Measurements from ENCODE around the gene RIPOR3.
"Not testable (repeated sequence)": the region's sequence is repeated elsewhere in the genome, so short reads cannot be mapped to it uniquely, and the experiment has no call there.

Gene RIPOR3

DNA sequence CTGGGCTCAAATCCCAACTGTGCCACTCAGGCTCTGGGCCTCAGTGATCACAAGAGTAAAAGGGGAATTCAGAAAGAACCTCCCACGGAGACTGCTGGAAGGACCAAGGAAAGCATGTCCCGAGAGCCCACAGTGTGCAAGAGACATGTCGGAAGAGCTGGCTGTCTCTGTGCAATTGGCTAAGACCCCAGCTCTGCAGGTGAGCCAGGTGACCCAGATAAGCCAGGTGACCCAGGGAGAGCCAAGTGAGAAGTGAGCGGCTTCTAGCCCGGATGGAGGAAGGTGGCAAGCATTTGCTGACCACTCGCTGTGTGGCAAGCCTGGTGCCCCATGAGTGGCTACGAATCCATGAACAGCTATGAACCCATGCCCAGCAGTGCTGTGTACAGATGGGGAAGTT lies 59.1 kb downstream of the RIPOR3 start:
- DNase-seq (ENCODE audit: low read depth, low spot score): no peak

DNA sequence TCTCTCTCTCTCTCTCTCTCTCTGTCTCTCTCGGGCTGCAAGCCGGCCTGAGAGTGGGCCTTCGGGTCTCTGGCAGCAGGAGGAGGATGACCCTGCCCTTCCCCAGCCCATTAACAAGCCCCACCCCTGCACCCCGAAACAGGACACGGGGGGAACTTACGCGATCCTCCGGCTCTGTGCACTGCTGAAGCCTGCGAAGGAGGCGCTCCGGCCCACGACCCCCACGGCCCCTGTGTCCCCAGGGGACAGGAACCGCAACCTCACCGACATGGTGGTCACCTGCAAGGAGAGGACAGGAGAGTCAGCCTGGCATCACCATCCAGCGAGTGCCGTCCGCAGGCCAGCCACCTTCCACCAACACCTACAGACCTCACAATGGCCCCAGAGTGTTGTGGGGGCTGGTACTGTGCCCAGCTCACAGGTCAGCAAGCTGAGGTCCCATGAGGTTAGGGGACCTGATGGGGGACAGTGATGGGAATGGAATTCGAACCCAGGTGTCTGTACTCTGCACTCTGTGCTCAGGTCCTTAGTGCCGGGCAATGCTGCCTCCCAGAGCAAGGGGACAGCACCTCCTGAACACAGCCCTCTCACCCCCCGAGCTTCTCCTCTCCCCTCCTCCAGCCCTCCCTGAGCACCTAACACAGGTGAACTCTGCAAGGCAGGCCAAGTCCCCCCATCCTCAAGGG lies 60.6 kb downstream of the RIPOR3 start:
- no peak for DNase-seq (ENCODE audit: low read depth, low spot score)

DNA sequence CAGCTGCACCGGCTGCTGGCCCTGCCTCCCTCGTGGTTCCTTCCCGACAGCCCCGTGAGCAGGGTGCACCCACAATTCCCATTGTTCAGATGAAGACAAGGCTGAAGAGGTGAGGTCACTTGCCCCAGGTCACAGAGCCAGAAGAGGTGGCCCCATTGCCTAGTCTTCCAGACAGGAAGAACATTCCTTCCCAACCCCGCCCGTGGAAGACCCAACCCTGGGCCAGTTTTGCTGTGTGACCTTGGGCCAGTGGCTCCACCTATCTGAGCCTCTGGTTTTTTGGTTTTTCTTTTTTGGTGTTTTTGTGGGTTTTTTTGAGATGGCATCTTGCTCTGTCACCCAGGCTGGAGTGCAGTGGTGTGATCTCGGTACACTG lies 61.7 kb downstream of the RIPOR3 start:
- DNase-seq (ENCODE audit: low read depth, low spot score): no peak

- DNase-seq (ENCODE audit: low read depth, low spot score): no peak
Measured at GRCh38 chr20:50628853-50629669, 62.3 kb downstream of the RIPOR3 start.

- DNase-seq (ENCODE audit: low read depth, low spot score): no peak
Measured at GRCh38 chr20:50628332-50628731, 63.0 kb downstream of the RIPOR3 start.

DNA sequence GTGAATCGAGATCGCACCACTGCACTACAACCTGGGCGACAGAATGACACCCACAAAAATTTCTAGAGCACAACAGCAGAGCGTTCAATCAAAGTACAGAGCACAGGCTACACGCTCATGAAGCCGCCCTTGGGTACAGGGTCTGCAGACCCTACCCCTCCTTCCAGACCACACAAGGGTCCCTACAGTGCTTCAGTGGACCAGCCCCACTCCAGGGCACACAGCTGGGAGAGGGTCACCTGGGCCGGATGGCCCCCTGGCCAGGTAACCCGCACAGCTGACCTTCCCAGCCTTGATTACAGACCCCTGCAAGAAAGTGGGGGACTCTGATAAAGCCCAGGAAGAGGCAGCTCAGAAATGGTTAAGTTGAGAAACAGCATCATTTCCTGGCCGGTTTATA lies 63.6 kb downstream of the RIPOR3 start:
- DNase-seq (ENCODE audit: low read depth, low spot score): no peak

DNA sequence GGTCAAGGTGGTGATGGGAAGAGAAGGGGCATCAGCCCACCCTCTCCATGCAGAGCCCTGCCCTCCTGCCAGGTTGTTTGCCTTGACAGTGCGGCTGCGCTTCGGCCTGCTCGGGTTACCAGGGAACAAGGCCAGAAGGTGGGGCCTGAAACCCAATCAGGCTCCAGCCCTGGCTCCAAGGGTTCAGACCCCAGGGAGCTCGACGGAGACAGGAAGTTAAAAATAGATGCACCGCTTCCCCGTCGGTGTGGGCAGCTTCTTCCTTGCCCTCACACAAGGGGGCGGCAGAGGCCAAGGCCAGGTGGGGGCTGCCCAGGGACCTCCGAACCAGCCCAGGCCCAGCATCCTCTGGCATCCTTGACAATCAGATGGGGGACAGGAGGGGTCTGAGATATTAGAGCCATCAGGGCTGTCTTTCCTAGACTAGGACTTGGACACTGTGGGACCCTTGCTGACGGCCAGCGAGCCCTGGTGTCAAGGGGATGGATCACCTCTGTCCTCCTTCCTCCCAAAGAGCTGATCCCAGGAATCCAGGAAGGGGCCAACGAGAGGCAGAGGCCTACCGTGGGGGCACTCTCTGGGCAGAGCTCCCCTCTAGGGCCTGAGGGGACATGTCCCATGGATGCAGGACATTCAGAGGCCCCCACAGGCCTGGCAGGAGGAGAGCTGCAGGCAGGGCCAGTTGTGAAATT lies 65.2 kb downstream of the RIPOR3 start:
- no peak for DNase-seq (ENCODE audit: low read depth, low spot score)

GRCh38 chr20:50624351-50625016 lies 66.9 kb downstream of the RIPOR3 start:
- DNase-seq (ENCODE audit: low read depth, low spot score): no peak

DNA sequence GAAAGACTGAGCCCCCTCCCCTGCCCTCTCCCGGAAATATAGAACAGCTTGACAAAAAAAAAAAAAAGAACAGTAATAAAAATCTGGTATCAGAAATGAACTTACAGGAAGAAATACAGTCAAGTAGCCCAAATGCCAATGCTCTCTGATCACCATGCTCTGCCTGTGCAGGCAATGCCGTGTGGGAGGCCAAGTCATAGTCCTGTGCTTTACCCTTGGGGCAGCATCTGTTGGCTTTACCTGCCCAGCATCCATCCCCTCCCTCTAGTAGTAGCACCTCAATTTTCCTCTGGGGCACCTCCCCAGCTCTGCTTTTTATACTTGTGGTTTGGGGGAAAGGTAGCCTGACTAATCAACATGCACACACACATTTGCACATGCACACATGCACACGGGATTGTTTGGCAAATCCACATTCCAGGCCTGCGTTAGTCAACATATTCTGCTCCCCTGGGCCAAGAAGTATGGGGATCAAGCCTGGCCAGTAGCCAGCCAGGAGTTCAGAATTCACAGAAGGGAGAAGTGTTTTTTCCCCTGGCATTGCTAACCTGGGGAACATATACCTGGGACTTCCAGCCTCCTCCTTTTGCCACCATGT lies 70.2 kb downstream of the RIPOR3 start:
- no peak for DNase-seq (ENCODE audit: low read depth, low spot score)

DNA sequence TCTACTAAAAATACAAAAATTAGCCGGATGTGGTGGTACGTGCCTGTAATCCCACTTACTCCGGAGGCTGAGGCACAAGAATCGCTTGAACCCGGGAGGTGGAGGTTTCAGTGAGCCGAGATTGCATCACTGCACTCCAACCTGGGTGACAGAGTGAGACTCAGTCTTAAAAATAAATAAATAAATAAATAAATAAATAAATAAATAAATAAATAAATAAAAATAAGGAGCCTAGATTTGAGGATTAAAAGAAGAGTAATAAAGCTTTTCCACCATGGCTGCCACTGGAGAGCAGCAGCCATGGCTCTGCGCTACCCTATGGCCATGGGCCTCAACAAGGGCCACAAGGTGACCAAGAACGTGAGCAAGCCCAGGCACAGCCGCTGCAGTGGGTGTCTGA lies 70.9 kb downstream of the RIPOR3 start:
- DNase-seq (ENCODE audit: low read depth, low spot score): not testable (repeated sequence)

- no peak for DNase-seq (ENCODE audit: low read depth, low spot score)
Measured at GRCh38 chr20:50618537-50618936, 72.8 kb downstream of the RIPOR3 start.

GRCh38 chr20:50617022-50617421 lies 74.3 kb downstream of the RIPOR3 start:
- no peak for DNase-seq (ENCODE audit: low read depth, low spot score)

DNA sequence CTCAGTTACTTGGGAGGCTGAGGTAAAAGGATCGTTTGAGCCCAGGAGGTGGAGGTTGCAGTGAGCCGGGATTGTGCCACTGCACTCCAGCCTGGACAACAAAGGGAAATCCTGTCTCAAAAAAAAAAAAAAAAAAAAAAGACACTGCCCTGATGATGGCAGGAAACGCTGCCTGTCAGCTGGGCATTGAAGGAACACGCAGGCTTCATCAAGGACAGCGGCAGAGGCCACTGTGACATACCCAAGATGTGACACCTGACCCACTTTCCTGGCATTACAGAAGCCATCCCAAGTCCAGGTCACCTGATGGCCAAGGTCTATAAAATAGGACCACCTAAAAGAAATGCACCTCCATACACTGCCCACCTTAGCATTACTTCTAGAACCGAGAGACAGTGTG lies 75.9 kb downstream of the RIPOR3 start:
- DNase-seq (ENCODE audit: low read depth, low spot score): no peak

DNA sequence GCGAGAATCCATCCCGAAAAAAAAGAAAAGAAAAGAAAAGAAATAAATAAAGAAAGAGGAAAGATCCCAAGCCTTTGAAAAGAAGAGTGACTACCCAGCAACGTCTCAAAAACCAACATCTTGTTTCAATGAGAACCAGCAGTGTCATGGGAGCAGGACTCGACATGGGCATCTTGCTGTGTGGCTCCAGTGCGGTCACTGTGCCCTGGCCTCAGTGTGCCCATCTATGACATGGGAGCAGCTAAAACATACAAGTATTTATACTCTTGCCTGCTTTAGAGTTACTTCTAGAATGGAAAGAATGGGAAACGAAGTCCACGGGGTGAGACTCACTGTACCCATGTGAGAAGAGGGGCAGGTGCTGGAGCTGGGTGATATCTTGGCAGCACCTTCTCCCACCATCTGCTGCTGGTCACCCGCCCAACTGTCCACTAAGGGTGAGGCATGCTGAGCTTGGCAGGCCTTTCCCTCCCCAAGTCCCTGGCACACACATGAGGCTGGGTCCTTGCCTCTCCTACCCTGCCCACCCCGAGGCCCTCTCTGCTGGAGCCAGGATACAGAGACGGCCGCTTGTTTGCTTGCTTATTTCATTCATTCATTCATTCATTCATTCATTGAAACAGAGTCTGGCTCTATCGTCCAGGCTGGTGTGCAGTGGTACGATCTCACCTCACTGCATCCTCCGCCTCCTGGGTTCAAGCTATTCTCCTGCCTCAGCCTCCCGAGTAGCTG lies 77.7 kb downstream of the RIPOR3 start:
- DNase-seq (ENCODE audit: low read depth, low spot score): no peak

DNA sequence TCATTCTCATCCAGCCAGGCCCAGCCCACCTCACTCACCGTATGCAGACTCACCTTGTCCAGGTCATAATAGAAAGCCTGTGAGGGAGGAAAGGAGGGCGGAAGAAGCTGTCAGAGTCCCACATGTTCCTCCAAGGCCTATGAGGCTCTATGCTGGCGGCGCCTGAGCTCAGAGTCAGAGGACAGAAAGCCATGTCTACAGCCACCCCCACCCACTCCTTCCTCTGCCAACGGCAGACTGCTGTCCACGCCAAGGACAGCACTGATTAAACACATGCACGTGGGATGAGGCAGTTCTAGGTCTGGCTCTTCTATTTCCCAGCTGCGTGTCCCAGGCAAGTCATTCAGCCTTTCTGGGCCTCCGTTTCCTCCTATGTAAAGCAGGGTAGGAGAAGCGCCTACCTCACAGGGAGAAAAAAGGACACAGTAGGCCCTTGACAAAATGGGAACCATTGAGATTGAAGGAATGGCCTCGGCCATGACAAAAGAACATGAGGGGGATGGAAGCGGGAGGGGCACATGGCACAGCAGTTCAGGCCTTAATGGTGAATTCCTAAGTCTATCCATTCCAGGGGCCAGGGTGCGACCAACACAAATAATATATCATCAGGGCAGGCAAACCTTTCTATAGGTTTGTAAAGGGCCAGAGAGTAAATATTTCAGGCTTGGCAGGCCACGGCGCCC lies 80.1 kb downstream of the RIPOR3 start:
- no peak for DNase-seq (ENCODE audit: low read depth, low spot score)

- DNase-seq (ENCODE audit: low read depth, low spot score): no peak
Measured at GRCh38 chr20:50610212-50610718, 81.1 kb downstream of the RIPOR3 start.

- no peak for DNase-seq (ENCODE audit: low read depth, low spot score)
Measured at GRCh38 chr20:50609438-50609989, 81.8 kb downstream of the RIPOR3 start.

GRCh38 chr20:50608750-50609104 lies 82.6 kb downstream of the RIPOR3 start:
- DNase-seq (ENCODE audit: low read depth, low spot score): no peak

DNA sequence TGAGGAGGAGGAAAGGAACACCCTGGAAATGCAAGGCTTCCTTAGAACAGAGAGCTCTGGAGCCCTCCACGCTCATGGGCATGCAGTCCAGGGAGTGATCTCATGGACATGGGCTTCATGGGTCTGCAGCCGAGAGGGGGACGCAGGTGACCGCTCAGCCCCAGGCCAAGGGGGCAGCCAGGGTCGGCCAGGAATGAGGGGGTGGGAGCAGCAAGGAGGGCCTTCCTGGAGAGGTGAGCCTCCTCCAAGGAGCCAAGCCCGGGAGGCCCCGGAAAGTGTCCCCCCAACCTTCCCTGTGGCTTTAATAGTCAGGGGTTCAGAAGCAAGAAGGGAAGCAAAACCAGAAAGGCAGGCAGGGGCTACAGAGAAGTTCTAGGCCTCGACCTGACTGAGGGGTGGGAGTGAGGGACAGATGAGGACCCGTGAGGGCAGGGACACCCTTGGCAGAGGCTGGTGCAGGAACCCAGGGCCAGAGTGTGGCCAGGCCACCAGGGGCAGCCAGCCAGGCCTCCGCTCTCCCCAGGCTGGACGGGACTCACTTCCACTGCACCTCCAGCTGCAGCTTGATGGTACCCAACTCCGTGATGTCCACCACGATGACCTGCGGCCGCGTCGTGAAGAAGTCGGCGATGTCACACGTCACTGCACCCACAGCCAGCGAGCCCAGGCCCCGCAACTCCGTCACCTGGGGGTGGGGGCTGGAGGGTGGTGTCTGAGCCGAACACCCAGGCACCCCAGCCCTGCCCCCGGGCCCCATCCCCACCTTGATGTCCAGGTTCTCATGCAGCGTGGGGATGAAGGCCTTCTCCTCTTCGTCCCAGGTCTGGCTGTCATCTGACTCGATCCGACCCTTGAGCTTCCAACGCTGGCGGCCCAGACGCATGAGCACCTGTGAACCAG lies 83.2 kb downstream of the RIPOR3 start:
- DNase-seq (ENCODE audit: low read depth, low spot score): no peak

Data from brain pericyte (primary cell).